WTC11 (cell line): ENCODE results near the gene C15orf39. TPM values are rescaled to one million over a fixed set of nuclear protein-coding genes. Genes with fewer than 3 reads are reported as not detected.

Experiments used
- EMX1 ChIP-seq: fragments of 250-450 bp; sonication (Bioruptor Pico); IDR thresholded peaks from 2 replicates; pipeline ENCODE4 v1.8.0; 2021; ENCODE audit warnings: mild to moderate bottlenecking
- GRHL2 ChIP-seq: fragments of 250-450 bp; sonication (Bioruptor Pico); IDR thresholded peaks from 2 replicates; pipeline ENCODE4 v1.8.0; 2022; ENCODE audit warnings: mild to moderate bottlenecking, moderate library complexity; ENCODE audit not compliant: insufficient replicate concordance, severe bottlenecking
- GTF2I ChIP-seq: fragments of 250-450 bp; sonication (Bioruptor Pico); conservative IDR thresholded peaks from 2 replicates; pipeline ENCODE4 v1.4.0; 2021; ENCODE audit warnings: mild to moderate bottlenecking
- IRF2 ChIP-seq: sonication (generic); formaldehyde crosslinking; IDR thresholded peaks from 2 replicates; pipeline ENCODE4 v1.8.0; 2022; ENCODE audit warnings: low read depth, missing genetic modification reagents, borderline replicate concordance
- JAZF1 ChIP-seq: fragments of 250-450 bp; sonication (Bioruptor Pico); IDR thresholded peaks from 2 replicates; pipeline ENCODE4 v1.9.0; 2021; ENCODE audit warnings: moderate library complexity, mild to moderate bottlenecking, inconsistent platforms
- KAT7 ChIP-seq: sonication (generic); formaldehyde crosslinking; IDR thresholded peaks from 2 replicates; pipeline ENCODE4 v1.8.1; 2023; ENCODE audit warnings: missing genetic modification reagents, mild to moderate bottlenecking, borderline replicate concordance
- NFATC4 ChIP-seq: fragments of 250-450 bp; sonication (Bioruptor Pico); IDR thresholded peaks from 2 replicates; pipeline ENCODE4 v1.9.0; 2021; ENCODE audit warnings: mild to moderate bottlenecking
- NR2C2 ChIP-seq: sonication (generic); formaldehyde crosslinking; IDR thresholded peaks from 2 replicates; pipeline ENCODE4 v1.8.0; 2022; ENCODE audit warnings: mild to moderate bottlenecking, missing genetic modification reagents
- NR3C1 ChIP-seq: sonication (generic); formaldehyde crosslinking; conservative IDR thresholded peaks from 2 replicates; pipeline ENCODE4 v1.8.1; 2023; ENCODE audit warnings: low read depth, mild to moderate bottlenecking, missing genetic modification reagents
- OVOL2 ChIP-seq: fragments of 250-450 bp; sonication (Bioruptor Pico); IDR thresholded peaks from 2 replicates; pipeline ENCODE4 v1.9.0; 2021; ENCODE audit warnings: mild to moderate bottlenecking, borderline replicate concordance
- TCF7 ChIP-seq: sonication (generic); formaldehyde crosslinking; IDR thresholded peaks from 2 replicates; pipeline ENCODE4 v1.8.0; 2022; ENCODE audit warnings: mild to moderate bottlenecking, low read depth, missing genetic modification reagents, moderate library complexity
- TP53 ChIP-seq: sonication (generic); formaldehyde crosslinking; IDR thresholded peaks from 2 replicates; pipeline ENCODE4 v1.8.1; 2023; ENCODE audit warnings: mild to moderate bottlenecking, missing genetic modification reagents
- ZNF121 ChIP-seq: sonication (generic); formaldehyde crosslinking; IDR thresholded peaks from 2 replicates; pipeline ENCODE4 v1.8.0; 2023; ENCODE audit warnings: missing genetic modification reagents
- ZNF138 ChIP-seq: sonication (generic); formaldehyde crosslinking; conservative IDR thresholded peaks from 2 replicates; pipeline ENCODE4 v1.8.1; 2022; ENCODE audit warnings: mild to moderate bottlenecking, moderate library complexity, missing genetic modification reagents
- ZNF219 ChIP-seq: sonication (generic); formaldehyde crosslinking; IDR thresholded peaks from 2 replicates; pipeline ENCODE4 v1.8.0; 2023; ENCODE audit warnings: missing genetic modification reagents, mild to moderate bottlenecking, borderline replicate concordance
- ZNF671 ChIP-seq: fragments of 250-450 bp; sonication (Bioruptor Pico); IDR thresholded peaks from 2 replicates; pipeline ENCODE4 v1.8.0; 2021; ENCODE audit warnings: mild to moderate bottlenecking
- total RNA-seq: library from RNA; stranded (reverse); gene quantifications from 3 replicates; pipeline ENCODE4 v1.2.3, GENCODE V29; 2021
- TF ChIP-seq, protein P1 (sequence below): sonication (generic); formaldehyde crosslinking; IDR thresholded peaks from 2 replicates; pipeline ENCODE4 v1.8.1; 2022; ENCODE audit warnings: mild to moderate bottlenecking, moderate library complexity, missing genetic modification reagents
- TF ChIP-seq, protein P2 (sequence below): sonication (generic); formaldehyde crosslinking; IDR thresholded peaks from 2 replicates; pipeline ENCODE4 v1.8.0; 2023; ENCODE audit warnings: missing genetic modification reagents
- TF ChIP-seq, protein P3 (sequence below): sonication (generic); formaldehyde crosslinking; IDR thresholded peaks from 2 replicates; pipeline ENCODE4 v1.8.1; 2023; ENCODE audit warnings: mild to moderate bottlenecking, missing genetic modification reagents, moderate library complexity
- TF ChIP-seq, protein P4 (sequence below): fragments of 250-450 bp; sonication (Bioruptor Pico); IDR thresholded peaks from 2 replicates; pipeline ENCODE4 v1.9.0; 2021; ENCODE audit warnings: moderate library complexity, mild to moderate bottlenecking, inconsistent platforms, borderline replicate concordance
- TF ChIP-seq, protein P5 (sequence below): fragments of 250-450 bp; sonication (Bioruptor Pico); IDR thresholded peaks from 2 replicates; pipeline ENCODE4 v2.1.2; 2022; ENCODE audit warnings: mild to moderate bottlenecking, moderate library complexity
- TF ChIP-seq, protein P6 (sequence below): sonication (generic); formaldehyde crosslinking; IDR thresholded peaks from 2 replicates; pipeline ENCODE4 v1.8.0; 2022; ENCODE audit warnings: mild to moderate bottlenecking, missing genetic modification reagents
- TF ChIP-seq, protein P7 (sequence below): sonication (generic); formaldehyde crosslinking; conservative IDR thresholded peaks from 2 replicates; pipeline ENCODE4 v1.8.1; 2023; ENCODE audit warnings: mild to moderate bottlenecking, low read depth, missing genetic modification reagents, moderate library complexity
- TF ChIP-seq, protein P8 (sequence below): sonication (generic); formaldehyde crosslinking; IDR thresholded peaks from 2 replicates; pipeline ENCODE4 v1.8.1; 2023; ENCODE audit warnings: mild to moderate bottlenecking, moderate library complexity, missing genetic modification reagents
- TF ChIP-seq, protein P9 (sequence below): fragments of 250-450 bp; sonication (Bioruptor Pico); IDR thresholded peaks from 2 replicates; pipeline ENCODE4 v1.9.0; 2021; ENCODE audit warnings: mild to moderate bottlenecking
- TF ChIP-seq, protein P10 (sequence below): sonication (generic); formaldehyde crosslinking; IDR thresholded peaks from 2 replicates; pipeline ENCODE4 v1.8.0; 2022; ENCODE audit warnings: mild to moderate bottlenecking, missing genetic modification reagents

C15orf39 gene
- total RNA-seq, 1 experiment from 2014 or later: 52.8 TPM

DNA sequence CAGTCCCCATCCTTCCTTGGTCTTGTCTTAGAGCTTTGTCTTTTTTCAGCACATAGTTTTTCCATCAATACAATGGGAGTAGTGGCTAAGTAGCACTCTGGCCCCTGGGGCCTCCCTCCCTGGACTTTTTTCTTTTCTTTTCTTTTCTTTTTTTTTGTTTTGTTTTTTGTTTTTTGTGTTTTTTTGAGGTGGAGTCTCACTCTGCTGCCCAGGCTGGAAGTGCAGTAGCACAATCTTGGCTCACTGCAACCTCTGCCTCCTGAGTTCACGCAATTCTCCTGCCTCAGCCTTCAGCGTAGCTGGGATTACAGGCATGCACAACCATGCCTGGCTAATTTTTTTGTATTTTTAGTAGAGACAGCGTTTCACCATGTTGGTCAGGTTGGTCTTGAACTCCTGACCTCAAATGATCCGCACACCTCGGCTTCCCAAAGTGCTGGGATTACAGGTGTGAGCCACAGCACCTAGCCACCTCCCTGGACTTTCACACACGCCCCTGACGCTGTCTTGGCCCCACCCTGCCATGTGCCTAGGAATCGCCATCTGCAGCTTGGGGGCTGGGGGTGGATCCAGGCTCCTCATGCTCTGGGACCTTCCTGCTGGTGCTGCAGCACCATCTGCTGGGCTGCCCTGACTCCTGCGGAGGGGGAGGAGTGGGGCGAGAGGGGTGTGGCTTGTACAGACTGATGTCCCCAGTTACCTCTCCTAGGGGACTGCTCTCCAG lies 2.8 kb downstream of the C15orf39 start (continued):
- TF ChIP-seq, protein P1, sequence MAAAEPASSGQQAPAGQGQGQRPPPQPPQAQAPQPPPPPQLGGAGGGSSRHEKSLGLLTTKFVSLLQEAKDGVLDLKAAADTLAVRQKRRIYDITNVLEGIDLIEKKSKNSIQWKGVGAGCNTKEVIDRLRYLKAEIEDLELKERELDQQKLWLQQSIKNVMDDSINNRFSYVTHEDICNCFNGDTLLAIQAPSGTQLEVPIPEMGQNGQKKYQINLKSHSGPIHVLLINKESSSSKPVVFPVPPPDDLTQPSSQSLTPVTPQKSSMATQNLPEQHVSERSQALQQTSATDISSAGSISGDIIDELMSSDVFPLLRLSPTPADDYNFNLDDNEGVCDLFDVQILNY (CRISPR knock-in tag): no peak
- TF ChIP-seq JAZF1 (CRISPR knock-in tag) (no peak), TP53 (CRISPR knock-in tag) (no peak), ZNF671 (CRISPR knock-in tag) (no peak), ZNF121 (CRISPR knock-in tag) (peak; percentile 55; the same call in 1 of the 2 replicates), ZNF138 (no peak), NR2C2 (CRISPR knock-in tag) (no peak), TCF7 (CRISPR knock-in tag) (no peak), NFATC4 (CRISPR knock-in tag) (no peak), KAT7 (CRISPR knock-in tag) (no peak), GTF2I (no peak), ZNF219 (no peak), GRHL2 (CRISPR knock-in tag) (no peak), EMX1 (CRISPR knock-in tag) (no peak), NR3C1 (CRISPR knock-in tag) (no peak), IRF2 (no peak), OVOL2 (CRISPR knock-in tag) (no peak)
- TF ChIP-seq, protein P2, sequence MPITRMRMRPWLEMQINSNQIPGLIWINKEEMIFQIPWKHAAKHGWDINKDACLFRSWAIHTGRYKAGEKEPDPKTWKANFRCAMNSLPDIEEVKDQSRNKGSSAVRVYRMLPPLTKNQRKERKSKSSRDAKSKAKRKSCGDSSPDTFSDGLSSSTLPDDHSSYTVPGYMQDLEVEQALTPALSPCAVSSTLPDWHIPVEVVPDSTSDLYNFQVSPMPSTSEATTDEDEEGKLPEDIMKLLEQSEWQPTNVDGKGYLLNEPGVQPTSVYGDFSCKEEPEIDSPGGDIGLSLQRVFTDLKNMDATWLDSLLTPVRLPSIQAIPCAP: no peak
- TF ChIP-seq, protein P3, sequence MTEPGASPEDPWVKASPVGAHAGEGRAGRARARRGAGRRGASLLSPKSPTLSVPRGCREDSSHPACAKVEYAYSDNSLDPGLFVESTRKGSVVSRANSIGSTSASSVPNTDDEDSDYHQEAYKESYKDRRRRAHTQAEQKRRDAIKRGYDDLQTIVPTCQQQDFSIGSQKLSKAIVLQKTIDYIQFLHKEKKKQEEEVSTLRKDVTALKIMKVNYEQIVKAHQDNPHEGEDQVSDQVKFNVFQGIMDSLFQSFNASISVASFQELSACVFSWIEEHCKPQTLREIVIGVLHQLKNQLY (CRISPR knock-in tag): no peak
- TF ChIP-seq, protein P4, sequence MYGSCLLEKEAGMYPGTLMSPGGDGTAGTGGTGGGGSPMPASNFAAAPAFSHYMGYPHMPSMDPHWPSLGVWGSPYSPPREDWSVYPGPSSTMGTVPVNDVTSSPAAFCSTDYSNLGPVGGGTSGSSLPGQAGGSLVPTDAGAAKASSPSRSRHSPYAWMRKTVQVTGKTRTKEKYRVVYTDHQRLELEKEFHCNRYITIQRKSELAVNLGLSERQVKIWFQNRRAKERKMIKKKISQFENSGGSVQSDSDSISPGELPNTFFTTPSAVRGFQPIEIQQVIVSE: no peak
- TF ChIP-seq, protein P5, sequence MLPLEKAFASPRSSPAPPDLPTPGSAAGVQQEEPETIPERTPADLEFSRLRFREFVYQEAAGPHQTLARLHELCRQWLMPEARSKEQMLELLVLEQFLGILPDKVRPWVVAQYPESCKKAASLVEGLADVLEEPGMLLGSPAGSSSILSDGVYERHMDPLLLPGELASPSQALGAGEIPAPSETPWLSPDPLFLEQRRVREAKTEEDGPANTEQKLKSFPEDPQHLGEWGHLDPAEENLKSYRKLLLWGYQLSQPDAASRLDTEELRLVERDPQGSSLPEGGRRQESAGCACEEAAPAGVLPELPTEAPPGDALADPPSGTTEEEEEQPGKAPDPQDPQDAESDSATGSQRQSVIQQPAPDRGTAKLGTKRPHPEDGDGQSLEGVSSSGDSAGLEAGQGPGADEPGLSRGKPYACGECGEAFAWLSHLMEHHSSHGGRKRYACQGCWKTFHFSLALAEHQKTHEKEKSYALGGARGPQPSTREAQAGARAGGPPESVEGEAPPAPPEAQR (CRISPR knock-in tag): no peak
- TF ChIP-seq, protein P6, sequence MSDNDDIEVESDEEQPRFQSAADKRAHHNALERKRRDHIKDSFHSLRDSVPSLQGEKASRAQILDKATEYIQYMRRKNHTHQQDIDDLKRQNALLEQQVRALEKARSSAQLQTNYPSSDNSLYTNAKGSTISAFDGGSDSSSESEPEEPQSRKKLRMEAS: peak; percentile 97
- TF ChIP-seq, protein P7, sequence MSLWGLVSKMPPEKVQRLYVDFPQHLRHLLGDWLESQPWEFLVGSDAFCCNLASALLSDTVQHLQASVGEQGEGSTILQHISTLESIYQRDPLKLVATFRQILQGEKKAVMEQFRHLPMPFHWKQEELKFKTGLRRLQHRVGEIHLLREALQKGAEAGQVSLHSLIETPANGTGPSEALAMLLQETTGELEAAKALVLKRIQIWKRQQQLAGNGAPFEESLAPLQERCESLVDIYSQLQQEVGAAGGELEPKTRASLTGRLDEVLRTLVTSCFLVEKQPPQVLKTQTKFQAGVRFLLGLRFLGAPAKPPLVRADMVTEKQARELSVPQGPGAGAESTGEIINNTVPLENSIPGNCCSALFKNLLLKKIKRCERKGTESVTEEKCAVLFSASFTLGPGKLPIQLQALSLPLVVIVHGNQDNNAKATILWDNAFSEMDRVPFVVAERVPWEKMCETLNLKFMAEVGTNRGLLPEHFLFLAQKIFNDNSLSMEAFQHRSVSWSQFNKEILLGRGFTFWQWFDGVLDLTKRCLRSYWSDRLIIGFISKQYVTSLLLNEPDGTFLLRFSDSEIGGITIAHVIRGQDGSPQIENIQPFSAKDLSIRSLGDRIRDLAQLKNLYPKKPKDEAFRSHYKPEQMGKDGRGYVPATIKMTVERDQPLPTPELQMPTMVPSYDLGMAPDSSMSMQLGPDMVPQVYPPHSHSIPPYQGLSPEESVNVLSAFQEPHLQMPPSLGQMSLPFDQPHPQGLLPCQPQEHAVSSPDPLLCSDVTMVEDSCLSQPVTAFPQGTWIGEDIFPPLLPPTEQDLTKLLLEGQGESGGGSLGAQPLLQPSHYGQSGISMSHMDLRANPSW (CRISPR knock-in tag): no peak
- TF ChIP-seq, protein P8, sequence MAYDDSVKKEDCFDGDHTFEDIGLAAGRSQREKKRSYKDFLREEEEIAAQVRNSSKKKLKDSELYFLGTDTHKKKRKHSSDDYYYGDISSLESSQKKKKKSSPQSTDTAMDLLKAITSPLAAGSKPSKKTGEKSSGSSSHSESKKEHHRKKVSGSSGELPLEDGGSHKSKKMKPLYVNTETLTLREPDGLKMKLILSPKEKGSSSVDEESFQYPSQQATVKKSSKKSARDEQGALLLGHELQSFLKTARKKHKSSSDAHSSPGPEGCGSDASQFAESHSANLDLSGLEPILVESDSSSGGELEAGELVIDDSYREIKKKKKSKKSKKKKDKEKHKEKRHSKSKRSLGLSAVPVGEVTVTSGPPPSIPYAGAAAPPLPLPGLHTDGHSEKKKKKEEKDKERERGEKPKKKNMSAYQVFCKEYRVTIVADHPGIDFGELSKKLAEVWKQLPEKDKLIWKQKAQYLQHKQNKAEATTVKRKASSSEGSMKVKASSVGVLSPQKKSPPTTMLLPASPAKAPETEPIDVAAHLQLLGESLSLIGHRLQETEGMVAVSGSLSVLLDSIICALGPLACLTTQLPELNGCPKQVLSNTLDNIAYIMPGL (CRISPR knock-in tag): no peak
- TF ChIP-seq, protein P9, sequence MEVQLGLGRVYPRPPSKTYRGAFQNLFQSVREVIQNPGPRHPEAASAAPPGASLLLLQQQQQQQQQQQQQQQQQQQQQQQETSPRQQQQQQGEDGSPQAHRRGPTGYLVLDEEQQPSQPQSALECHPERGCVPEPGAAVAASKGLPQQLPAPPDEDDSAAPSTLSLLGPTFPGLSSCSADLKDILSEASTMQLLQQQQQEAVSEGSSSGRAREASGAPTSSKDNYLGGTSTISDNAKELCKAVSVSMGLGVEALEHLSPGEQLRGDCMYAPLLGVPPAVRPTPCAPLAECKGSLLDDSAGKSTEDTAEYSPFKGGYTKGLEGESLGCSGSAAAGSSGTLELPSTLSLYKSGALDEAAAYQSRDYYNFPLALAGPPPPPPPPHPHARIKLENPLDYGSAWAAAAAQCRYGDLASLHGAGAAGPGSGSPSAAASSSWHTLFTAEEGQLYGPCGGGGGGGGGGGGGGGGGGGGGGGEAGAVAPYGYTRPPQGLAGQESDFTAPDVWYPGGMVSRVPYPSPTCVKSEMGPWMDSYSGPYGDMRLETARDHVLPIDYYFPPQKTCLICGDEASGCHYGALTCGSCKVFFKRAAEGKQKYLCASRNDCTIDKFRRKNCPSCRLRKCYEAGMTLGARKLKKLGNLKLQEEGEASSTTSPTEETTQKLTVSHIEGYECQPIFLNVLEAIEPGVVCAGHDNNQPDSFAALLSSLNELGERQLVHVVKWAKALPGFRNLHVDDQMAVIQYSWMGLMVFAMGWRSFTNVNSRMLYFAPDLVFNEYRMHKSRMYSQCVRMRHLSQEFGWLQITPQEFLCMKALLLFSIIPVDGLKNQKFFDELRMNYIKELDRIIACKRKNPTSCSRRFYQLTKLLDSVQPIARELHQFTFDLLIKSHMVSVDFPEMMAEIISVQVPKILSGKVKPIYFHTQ: no peak
- TF ChIP-seq, protein P10, sequence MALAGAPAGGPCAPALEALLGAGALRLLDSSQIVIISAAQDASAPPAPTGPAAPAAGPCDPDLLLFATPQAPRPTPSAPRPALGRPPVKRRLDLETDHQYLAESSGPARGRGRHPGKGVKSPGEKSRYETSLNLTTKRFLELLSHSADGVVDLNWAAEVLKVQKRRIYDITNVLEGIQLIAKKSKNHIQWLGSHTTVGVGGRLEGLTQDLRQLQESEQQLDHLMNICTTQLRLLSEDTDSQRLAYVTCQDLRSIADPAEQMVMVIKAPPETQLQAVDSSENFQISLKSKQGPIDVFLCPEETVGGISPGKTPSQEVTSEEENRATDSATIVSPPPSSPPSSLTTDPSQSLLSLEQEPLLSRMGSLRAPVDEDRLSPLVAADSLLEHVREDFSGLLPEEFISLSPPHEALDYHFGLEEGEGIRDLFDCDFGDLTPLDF (CRISPR knock-in tag): no peak
